ENCODE data around the gene PDP2. TPM values are rescaled to one million over a fixed set of nuclear protein-coding genes. Genes with fewer than 3 reads are reported as not detected.

PDP2 gene
- polyA plus RNA-seq, 1 of the 3 experiments (the other 2 are of a cell fraction), result 4.7 TPM

DNA sequence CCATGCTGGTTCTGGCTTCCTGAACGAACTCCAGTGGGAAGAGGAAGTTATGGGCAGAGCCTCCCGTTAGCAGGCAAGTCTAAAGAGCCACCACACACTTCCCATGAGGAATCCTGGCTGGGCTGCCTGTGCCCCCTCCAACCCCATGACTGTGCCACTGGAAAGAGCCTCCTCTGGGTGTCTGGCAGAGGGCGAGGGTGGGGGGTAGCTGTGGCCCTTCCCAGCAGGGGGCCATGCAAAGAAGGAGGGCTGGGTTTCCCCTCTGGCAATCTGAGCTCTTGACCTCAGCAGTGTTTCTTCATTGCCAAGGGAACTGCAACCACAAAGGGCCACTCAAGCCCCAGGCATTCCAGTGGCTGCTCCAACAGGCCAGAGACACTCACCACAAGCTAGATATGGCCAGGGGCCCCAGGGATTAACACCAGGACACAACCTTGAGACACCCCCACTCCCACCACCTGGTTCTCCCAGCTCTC lies 46.7 kb downstream of the PDP2 start:
- TF ChIP-seq FOXM1 (IDR thresholded peaks at IDR 0.05; ENCODE audit: low read depth), result no peak
- TF ChIP-seq, protein P1, sequence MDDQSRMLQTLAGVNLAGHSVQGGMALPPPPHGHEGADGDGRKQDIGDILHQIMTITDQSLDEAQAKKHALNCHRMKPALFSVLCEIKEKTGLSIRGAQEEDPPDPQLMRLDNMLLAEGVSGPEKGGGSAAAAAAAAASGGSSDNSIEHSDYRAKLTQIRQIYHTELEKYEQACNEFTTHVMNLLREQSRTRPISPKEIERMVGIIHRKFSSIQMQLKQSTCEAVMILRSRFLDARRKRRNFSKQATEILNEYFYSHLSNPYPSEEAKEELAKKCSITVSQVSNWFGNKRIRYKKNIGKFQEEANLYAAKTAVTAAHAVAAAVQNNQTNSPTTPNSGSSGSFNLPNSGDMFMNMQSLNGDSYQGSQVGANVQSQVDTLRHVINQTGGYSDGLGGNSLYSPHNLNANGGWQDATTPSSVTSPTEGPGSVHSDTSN (IDR thresholded peaks at IDR 0.05), result peak; percentile 53
- TF ChIP-seq, protein P2, sequence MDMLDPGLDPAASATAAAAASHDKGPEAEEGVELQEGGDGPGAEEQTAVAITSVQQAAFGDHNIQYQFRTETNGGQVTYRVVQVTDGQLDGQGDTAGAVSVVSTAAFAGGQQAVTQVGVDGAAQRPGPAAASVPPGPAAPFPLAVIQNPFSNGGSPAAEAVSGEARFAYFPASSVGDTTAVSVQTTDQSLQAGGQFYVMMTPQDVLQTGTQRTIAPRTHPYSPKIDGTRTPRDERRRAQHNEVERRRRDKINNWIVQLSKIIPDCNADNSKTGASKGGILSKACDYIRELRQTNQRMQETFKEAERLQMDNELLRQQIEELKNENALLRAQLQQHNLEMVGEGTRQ (IDR thresholded peaks at IDR 0.05; ENCODE audit: borderline replicate concordance, low read depth, low read length), result no peak
- no peak for TF ChIP-seq SMC3 (IDR thresholded peaks at IDR 0.05; ENCODE audit: low read depth, low read length)
- peak; percentile 48; the same call in 1 of the 2 replicates for TF ChIP-seq TEAD4 (IDR thresholded peaks at IDR 0.05; ENCODE audit: borderline replicate concordance, insufficient read depth)
- TF ChIP-seq, protein P3, sequence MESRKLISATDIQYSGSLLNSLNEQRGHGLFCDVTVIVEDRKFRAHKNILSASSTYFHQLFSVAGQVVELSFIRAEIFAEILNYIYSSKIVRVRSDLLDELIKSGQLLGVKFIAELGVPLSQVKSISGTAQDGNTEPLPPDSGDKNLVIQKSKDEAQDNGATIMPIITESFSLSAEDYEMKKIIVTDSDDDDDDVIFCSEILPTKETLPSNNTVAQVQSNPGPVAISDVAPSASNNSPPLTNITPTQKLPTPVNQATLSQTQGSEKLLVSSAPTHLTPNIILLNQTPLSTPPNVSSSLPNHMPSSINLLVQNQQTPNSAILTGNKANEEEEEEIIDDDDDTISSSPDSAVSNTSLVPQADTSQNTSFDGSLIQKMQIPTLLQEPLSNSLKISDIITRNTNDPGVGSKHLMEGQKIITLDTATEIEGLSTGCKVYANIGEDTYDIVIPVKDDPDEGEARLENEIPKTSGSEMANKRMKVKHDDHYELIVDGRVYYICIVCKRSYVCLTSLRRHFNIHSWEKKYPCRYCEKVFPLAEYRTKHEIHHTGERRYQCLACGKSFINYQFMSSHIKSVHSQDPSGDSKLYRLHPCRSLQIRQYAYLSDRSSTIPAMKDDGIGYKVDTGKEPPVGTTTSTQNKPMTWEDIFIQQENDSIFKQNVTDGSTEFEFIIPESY (IDR thresholded peaks at IDR 0.05; ENCODE audit: borderline replicate concordance, low read depth), result no peak
- peak; percentile 26; the same call in 1 of the 2 replicates for TF ChIP-seq FOSL2 (IDR thresholded peaks at IDR 0.05; ENCODE audit: borderline replicate concordance, low read depth)
- TF ChIP-seq, protein P4, sequence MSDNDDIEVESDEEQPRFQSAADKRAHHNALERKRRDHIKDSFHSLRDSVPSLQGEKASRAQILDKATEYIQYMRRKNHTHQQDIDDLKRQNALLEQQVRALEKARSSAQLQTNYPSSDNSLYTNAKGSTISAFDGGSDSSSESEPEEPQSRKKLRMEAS (IDR thresholded peaks at IDR 0.05; ENCODE audit: low read depth), result 0 out of 2 replicates have a peak, but pooled peaks have one; percentile 8
- peak; percentile 79; the same call in 1 of the 2 replicates for TF ChIP-seq RXRA (IDR thresholded peaks at IDR 0.05; ENCODE audit: borderline replicate concordance, low read depth)
- peak; percentile 49; the same call in 1 of the 2 replicates for TF ChIP-seq JUND (IDR thresholded peaks at IDR 0.05)
- peak; percentile 65 for TF ChIP-seq NFIC (IDR thresholded peaks at IDR 0.05; ENCODE audit: borderline replicate concordance)
- TF ChIP-seq TAF1 (IDR thresholded peaks at IDR 0.05; ENCODE audit: borderline replicate concordance, low read depth, low read length), result no peak
- TF ChIP-seq EP300 (IDR thresholded peaks at IDR 0.05; ENCODE audit: borderline replicate concordance in 1 of 2, low read depth in 1 of 2, low read length in 1 of 2), result peak in 1 of 2 experiments; percentile 68; a peak in 2 of 4 replicates
- TF ChIP-seq TCF12 (IDR thresholded peaks at IDR 0.05), result peak; percentile 75
- TF ChIP-seq RCOR1 (IDR thresholded peaks at IDR 0.05; ENCODE audit: low read length), result no peak
- TF ChIP-seq POLR2AphosphoS5 (IDR thresholded peaks at IDR 0.05; ENCODE audit: low read depth, low read length), result peak; percentile 26; the same call in 1 of the 2 replicates
- no peak for TF ChIP-seq ELF1 (IDR thresholded peaks at IDR 0.05)
- H3K9ac ChIP-seq, result peak overlapping the region; percentile 25; the same call in 1 of the 2 replicates
- peak overlapping the region; percentile 12; the same call in 1 of the 2 replicates for H3K4me2 ChIP-seq
- peaks cover 0 to 2% of the 10 kb centered on the region in 2 experiments for H3K36me3 ChIP-seq (replicated peaks in 1 of 2; ENCODE audit: control insufficient read depth in 1 of 2, insufficient read depth in 2 of 2, low read length in 1 of 2)
- no peak for DNase-seq
- peaks cover 4 to 13% of the 10 kb centered on the region in 2 experiments; a peak in 3 of 4 replicates for H3K4me1 ChIP-seq (ENCODE audit: control insufficient read depth in 1 of 2, insufficient read depth in 2 of 2, low read depth in 1 of 2, low read length in 1 of 2)
- ChIA-PET CTCF (interaction anchor here (1.4 to 13.6 kb wide), 5 partner anchors 9 to 45 kb away, joined by 6 to 174 read pairs (median 8); partner anchors contain the start of gene CDH16), POLR2A (no interaction called here)
- H3K27me3 ChIP-seq (ENCODE audit: insufficient read depth), result no peaks in the 10 kb centered on the region
- H3K4me3 ChIP-seq (ENCODE audit: low read depth in 2 of 2, low read length in 1 of 2), result no peak overlapping the region
- no peaks in the 10 kb centered on the region for H4K20me1 ChIP-seq (ENCODE audit: insufficient read depth)
- 90% methylated on average over 2 of the region's 3 CpGs for WGBS (ENCODE audit: low lambda C conversion rate)
- no peaks in the 10 kb centered on the region for H3K9me3 ChIP-seq
- H2AFZ ChIP-seq (ENCODE audit: low read depth), result no peak overlapping the region
- H3K27ac ChIP-seq (ENCODE audit: low read depth in 2 of 2, low read length in 1 of 2), result peak overlapping the region in 1 of 2 experiments; percentile 71; a peak in 2 of 4 replicates
- H3K79me2 ChIP-seq (ENCODE audit: insufficient read depth), result no peaks in the 10 kb centered on the region
- H3K9me2 ChIP-seq, result no peaks in the 10 kb centered on the region
- peaks cover 18% of the 10 kb centered on the region for H3F3A ChIP-seq (replicated peaks; ENCODE audit: insufficient read depth)
